Adipocyte (in vitro differentiated cells): ENCODE results near the gene PRMT5.

ENCODE experiments used
- DNase-seq: peaks from one replicate; pipeline ENCODE4 v3.0.0-alpha.2; 2015; ENCODE audit warnings: low read depth
- H3K27me3 ChIP-seq: replicated peaks from 2 replicates; pipeline ENCODE4 v1.7.0; 2013; ENCODE audit warnings: mild to moderate bottlenecking, low read length, moderate library complexity; ENCODE audit not compliant: control insufficient read depth, insufficient read depth
- H3K36me3 ChIP-seq: 2 replicates; pipeline ENCODE4 v1.7.0; 2013; ENCODE audit warnings: low read length, mild to moderate bottlenecking, moderate library complexity; ENCODE audit not compliant: control insufficient read depth, insufficient read depth, severe bottlenecking
- H3K4me1 ChIP-seq: 2 replicates; pipeline ENCODE4 v1.7.0; 2013; ENCODE audit warnings: mild to moderate bottlenecking, low read length, moderate library complexity; ENCODE audit not compliant: control insufficient read depth, insufficient read depth
- H3K4me3 ChIP-seq: 2 replicates; pipeline ENCODE4 v1.7.0; 2013; ENCODE audit warnings: mild to moderate bottlenecking, low read length, moderate library complexity
- H3K9ac ChIP-seq: 2 replicates; pipeline ENCODE4 v1.7.0; 2013; ENCODE audit warnings: mild to moderate bottlenecking, low read length, moderate library complexity
- H3K9me3 ChIP-seq: 2 replicates; pipeline ENCODE4 v1.7.0; 2013; ENCODE audit warnings: mild to moderate bottlenecking, low read length, moderate library complexity; ENCODE audit not compliant: control insufficient read depth

The PRMT5 gene

DNA sequence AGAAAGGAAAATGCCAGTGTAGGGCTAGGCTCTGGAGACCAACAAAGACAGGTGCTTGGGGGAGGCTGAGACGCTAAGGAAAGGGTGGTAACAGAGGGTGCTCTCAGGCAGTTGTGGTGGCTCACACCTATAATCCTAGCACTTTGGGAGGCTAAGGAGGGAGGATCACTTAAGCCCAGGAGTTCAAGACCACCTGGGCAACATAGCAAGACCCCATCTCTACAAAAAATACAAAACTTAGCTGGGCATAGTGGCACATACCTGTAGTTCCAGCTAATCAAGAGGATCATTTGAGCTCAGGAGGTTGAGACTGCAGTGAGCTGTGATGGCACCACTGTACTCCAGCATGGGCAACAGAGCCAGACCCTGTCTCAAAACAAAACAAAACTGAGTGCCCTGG, 33.8 kb downstream of the PRMT5 start:
- Histone ChIP-seq H3K9ac (no peak overlapping the region), H3K4me3 (no peak overlapping the region), H3K4me1 (peaks cover 10% of the 10 kb centered on the region), H3K36me3 (peaks cover 1% of the 10 kb centered on the region), H3K27me3 (no peaks in the 10 kb centered on the region), H3K9me3 (no peaks in the 10 kb centered on the region)
- DNase-seq, result no peak

- H3K4me3 ChIP-seq, result no peak overlapping the region
- H3K27me3 ChIP-seq, result no peaks in the 10 kb centered on the region
- no peaks in the 10 kb centered on the region for H3K9me3 ChIP-seq
- no peak overlapping the region for H3K9ac ChIP-seq
- peaks cover 7% of the 10 kb centered on the region for H3K4me1 ChIP-seq
- DNase-seq, result no peak
- no peaks in the 10 kb centered on the region for H3K36me3 ChIP-seq
Observed at GRCh38 chr14:22893706-22894105, 35.5 kb downstream of the PRMT5 start.

GRCh38 chr14:22892488-22892887, 36.7 kb downstream of the PRMT5 start:
- DNase-seq, result no peak
- no peaks in the 10 kb centered on the region for H3K36me3 ChIP-seq
- no peak overlapping the region for H3K4me3 ChIP-seq
- H3K27me3 ChIP-seq, result no peaks in the 10 kb centered on the region
- H3K9ac ChIP-seq, result no peak overlapping the region
- no peaks in the 10 kb centered on the region for H3K9me3 ChIP-seq
- no peaks in the 10 kb centered on the region for H3K4me1 ChIP-seq

- no peaks in the 10 kb centered on the region for H3K4me1 ChIP-seq
- no peaks in the 10 kb centered on the region for H3K27me3 ChIP-seq
- H3K36me3 ChIP-seq, result no peaks in the 10 kb centered on the region
- H3K9ac ChIP-seq, result no peak overlapping the region
- no peaks in the 10 kb centered on the region for H3K9me3 ChIP-seq
- DNase-seq, result no peak
- H3K4me3 ChIP-seq, result no peak overlapping the region
Observed at GRCh38 chr14:22890416-22890815, 38.8 kb downstream of the PRMT5 start.

DNA sequence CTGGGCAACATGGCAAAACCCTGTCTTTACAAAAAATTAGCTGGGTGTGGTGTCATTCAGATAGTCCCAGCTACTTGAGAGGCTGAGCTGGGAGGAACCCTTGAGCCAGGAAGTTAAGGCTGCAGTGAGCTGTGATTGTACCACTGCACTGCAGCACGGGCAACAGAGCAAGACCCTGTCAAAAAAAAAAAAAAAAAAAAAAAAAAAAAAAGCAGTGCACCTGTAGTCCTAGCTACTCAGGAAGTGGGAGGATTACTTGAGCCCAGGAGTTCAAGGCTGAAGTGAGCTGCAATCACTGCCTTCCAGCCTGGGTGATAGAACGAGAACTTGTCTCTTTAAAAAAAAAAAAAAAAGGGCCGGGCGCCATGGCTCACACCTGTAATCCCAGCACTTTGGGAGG, 40.5 kb downstream of the PRMT5 start:
- H3K4me3 ChIP-seq, result no peak overlapping the region
- H3K36me3 ChIP-seq, result no peaks in the 10 kb centered on the region
- no peaks in the 10 kb centered on the region for H3K4me1 ChIP-seq
- no peak for DNase-seq
- no peaks in the 10 kb centered on the region for H3K27me3 ChIP-seq
- H3K9me3 ChIP-seq, result no peaks in the 10 kb centered on the region
- no peak overlapping the region for H3K9ac ChIP-seq

GRCh38 chr14:22887990-22888378, 41.2 kb downstream of the PRMT5 start:
- Histone ChIP-seq H3K9ac (no peak overlapping the region), H3K27me3 (no peaks in the 10 kb centered on the region), H3K4me1 (no peaks in the 10 kb centered on the region), H3K36me3 (no peaks in the 10 kb centered on the region), H3K4me3 (no peak overlapping the region), H3K9me3 (no peaks in the 10 kb centered on the region)
- DNase-seq, result no peak

DNA sequence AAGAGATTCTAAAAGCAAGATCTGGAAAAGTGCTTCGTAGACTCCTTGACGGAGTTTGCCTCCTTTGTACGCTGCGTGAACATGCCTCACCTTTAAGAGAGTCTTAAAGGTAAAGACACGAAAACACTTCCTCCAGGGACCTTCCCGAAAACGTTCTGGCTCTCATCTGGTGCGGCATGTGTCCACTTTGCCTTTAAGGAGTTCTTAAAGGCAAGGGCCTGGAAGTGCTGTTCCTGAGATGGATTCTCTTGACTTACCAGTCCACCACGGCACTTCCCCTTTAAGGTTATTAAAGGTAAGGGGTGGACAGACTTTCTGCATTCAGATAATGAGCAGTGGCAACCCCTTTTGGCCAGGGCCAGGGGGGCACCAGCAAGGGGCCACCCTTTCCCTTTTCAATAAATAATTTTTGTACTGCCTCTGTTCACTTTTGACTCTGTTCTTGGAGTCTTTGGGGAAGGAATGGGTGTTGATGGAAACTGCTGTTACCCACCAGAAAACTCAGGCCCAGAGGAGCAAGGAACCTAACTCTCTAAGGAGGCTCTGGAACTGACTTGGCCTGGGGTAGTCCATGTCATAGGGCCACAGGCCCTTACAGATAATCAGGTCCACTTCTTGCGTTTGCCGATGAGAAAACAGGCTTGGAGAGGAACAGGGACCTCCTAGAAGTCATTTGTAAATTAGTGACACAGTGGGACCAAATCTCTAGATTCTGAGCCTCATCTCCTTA, 41.8 kb downstream of the PRMT5 start:
- DNase-seq, result peak; percentile 55
- H3K4me1 ChIP-seq, result no peaks in the 10 kb centered on the region
- H3K27me3 ChIP-seq, result peaks cover 3% of the 10 kb centered on the region
- peak overlapping the region; percentile 77 for H3K4me3 ChIP-seq
- peak overlapping the region; percentile 70 for H3K9ac ChIP-seq
- H3K36me3 ChIP-seq, result no peaks in the 10 kb centered on the region
- no peaks in the 10 kb centered on the region for H3K9me3 ChIP-seq

DNA sequence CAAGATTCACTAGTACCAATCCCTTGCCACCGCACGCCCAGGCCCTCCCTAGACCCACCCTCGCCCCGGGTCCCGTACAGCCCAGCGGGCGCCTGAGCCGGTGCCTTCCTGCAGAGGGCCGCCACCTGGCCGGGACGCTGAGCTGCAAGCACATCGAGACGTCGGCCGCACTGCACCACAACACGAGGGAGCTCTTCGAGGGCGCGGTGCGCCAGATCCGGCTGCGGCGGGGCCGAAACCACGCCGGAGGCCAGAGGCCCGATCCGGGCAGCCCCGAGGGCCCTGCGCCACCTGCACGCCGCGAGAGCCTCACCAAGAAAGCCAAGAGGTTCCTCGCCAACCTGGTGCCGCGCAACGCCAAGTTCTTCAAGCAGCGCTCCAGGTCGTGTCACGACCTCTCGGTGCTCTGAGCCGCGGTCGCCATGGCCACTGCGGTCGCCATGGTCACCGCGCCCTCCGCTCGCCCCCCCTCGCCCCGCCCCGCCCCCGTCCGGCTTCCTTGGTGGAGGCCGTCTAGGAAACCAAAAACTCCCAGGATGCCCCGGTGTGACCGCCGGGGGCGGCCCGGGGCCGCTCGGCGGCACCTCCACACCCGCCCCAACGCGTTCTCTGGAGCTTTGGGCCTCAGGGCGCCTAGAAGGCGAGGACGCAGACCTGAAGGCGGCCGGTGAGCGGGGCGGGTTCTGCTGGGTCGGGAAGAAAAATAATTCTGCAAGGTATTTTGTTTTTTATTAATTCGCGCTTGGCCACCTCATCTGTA, 42.5 kb downstream of the PRMT5 start:
- H3K9ac ChIP-seq, result peak overlapping the region; percentile 70
- H3K4me3 ChIP-seq, result peak overlapping the region; percentile 77
- no peaks in the 10 kb centered on the region for H3K4me1 ChIP-seq
- DNase-seq, result peak; percentile 80
- H3K27me3 ChIP-seq, result peaks cover 9% of the 10 kb centered on the region
- no peaks in the 10 kb centered on the region for H3K36me3 ChIP-seq
- H3K9me3 ChIP-seq, result no peaks in the 10 kb centered on the region

GRCh38 chr14:22885975-22886374, 43.2 kb downstream of the PRMT5 start:
- Histone ChIP-seq H3K9me3 (no peaks in the 10 kb centered on the region), H3K9ac (no peak overlapping the region), H3K4me1 (no peaks in the 10 kb centered on the region), H3K36me3 (no peaks in the 10 kb centered on the region), H3K27me3 (peaks cover 9% of the 10 kb centered on the region), H3K4me3 (no peak overlapping the region)
- DNase-seq, result no peak

GRCh38 chr14:22884738-22885523, 44.2 kb downstream of the PRMT5 start:
- no peak overlapping the region for H3K9ac ChIP-seq
- no peaks in the 10 kb centered on the region for H3K4me1 ChIP-seq

DNA sequence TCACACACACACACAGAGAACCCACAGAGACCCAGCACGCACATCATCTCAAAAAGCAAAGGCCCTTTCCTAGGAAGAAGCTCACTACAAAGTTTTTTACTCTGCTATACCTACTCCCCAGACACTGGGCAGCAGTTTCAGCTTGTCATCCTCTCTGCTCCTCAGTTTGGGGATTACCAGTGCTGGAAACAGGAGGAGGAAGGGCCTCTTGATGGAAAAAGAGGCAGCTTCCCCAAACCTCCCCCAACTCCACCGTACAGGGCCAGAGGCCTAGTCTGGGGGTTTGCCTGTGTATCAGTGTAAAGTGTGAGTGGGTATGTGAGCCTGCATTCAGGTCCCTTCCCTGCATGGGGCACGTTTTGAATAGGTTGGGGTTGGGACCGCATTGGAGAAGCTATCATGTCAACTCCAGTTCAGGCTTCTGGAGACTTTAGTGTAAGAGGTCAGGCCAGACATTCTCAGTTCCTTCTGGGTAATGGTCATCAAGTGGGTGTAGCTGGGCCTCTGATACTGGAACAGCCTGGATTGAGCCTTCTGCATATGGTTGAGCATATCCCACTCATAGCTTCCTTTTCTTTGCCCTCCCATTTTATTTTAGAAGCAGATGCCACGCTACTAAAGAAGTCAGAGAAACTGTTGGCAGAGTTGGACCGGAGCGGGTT, 45.0 kb downstream of the PRMT5 start:
- peaks cover 9% of the 10 kb centered on the region for H3K27me3 ChIP-seq
- no peak overlapping the region for H3K4me3 ChIP-seq
- H3K4me1 ChIP-seq, result no peaks in the 10 kb centered on the region
- no peak overlapping the region for H3K9ac ChIP-seq
- H3K9me3 ChIP-seq, result no peaks in the 10 kb centered on the region
- no peak for DNase-seq
- peaks cover 5% of the 10 kb centered on the region for H3K36me3 ChIP-seq

More at GRCh38 chr14:22884738-22885523, 44.2 kb downstream of the PRMT5 start:
- no peak for DNase-seq
- Histone ChIP-seq H3K4me3 (no peak overlapping the region), H3K27me3 (peaks cover 9% of the 10 kb centered on the region), H3K9me3 (no peaks in the 10 kb centered on the region), H3K36me3 (no peaks in the 10 kb centered on the region)
